A673 (cell line): ENCODE data around the gene EXOC6B. TPM values are rescaled to one million over a fixed set of nuclear protein-coding genes. Genes with fewer than 3 reads are reported as not detected.

ENCODE experiments used
- BruUV-seq: library from RNA; stranded (reverse); fragments of 400-500 nt; replicated peaks from 2 replicates; lab custom pipeline; 2021; lab: Mats Ljungman, UMichigan
- CTCF ChIA-PET: fragments of 300-600 bp; sonication (Branson Sonifier 250); formaldehyde crosslinking; loops from one replicate; lab custom pipeline; 2022; ENCODE audit warnings: antibody characterized with exemption; lab: Charles Lee
- POLR2A ChIA-PET: fragments of 300-600 bp; sonication (Branson Sonifier 250); formaldehyde crosslinking; loops from one replicate; lab custom pipeline; 2022; ENCODE audit warnings: antibody characterized with exemption; ENCODE audit not compliant: low non-redundant PET; lab: Charles Lee
- DNase-seq: peaks from one replicate; pipeline ENCODE4 v3.0.0-alpha.2; 2015; ENCODE audit warnings: low spot score
- H3K27ac ChIP-seq: fragments of 200-600 bp; sonication (generic); 2 replicates; pipeline ENCODE4 v1.5.1; 2016; ENCODE audit warnings: mixed run types, low read depth, mild to moderate bottlenecking, mixed read lengths, antibody characterized with exemption, low read length; ENCODE audit not compliant: poor library complexity, severe bottlenecking
- H3K27me3 ChIP-seq: fragments of 200-600 bp; sonication (generic); replicated peaks from 2 replicates; pipeline ENCODE4 v1.6.1; 2017; ENCODE audit warnings: mixed run types, low read depth, mild to moderate bottlenecking, mixed read lengths, antibody characterized with exemption, low read length; ENCODE audit not compliant: insufficient read depth, poor library complexity
- H3K36me3 ChIP-seq: fragments of 200-600 bp; sonication (generic); 2 replicates; pipeline ENCODE4 v1.6.1; 2016; ENCODE audit warnings: mixed run types, mild to moderate bottlenecking, mixed read lengths, antibody characterized with exemption, low read length; ENCODE audit not compliant: insufficient read depth, poor library complexity, severe bottlenecking
- H3K4me1 ChIP-seq: fragments of 200-600 bp; sonication (generic); 2 replicates; pipeline ENCODE4 v1.6.1; 2017; ENCODE audit warnings: mixed run types, mild to moderate bottlenecking, mixed read lengths, antibody characterized with exemption, low read length; ENCODE audit not compliant: insufficient read depth, poor library complexity, severe bottlenecking
- H3K4me3 ChIP-seq: fragments of 200-600 bp; sonication (generic); 2 replicates; pipeline ENCODE4 v1.5.1; 2016; ENCODE audit warnings: low read depth, mixed run types, mild to moderate bottlenecking, mixed read lengths, low read length; ENCODE audit not compliant: poor library complexity, severe bottlenecking
- H3K9me3 ChIP-seq: fragments of 200-600 bp; sonication (generic); 2 replicates; pipeline ENCODE4 v1.6.1; 2016; ENCODE audit warnings: mixed run types, low read depth, mild to moderate bottlenecking, mixed read lengths, antibody characterized with exemption, low read length; ENCODE audit not compliant: poor library complexity, severe bottlenecking
- EZH2 ChIP-seq: fragments of 200-600 bp; sonication (generic); IDR thresholded peaks from 2 replicates; pipeline ENCODE4 v1.6.1; 2017; ENCODE audit warnings: borderline replicate concordance, low read depth, mild to moderate bottlenecking, mixed read lengths, antibody characterized with exemption, low read length; ENCODE audit not compliant: poor library complexity, severe bottlenecking
- intact Hi-C: fragments of 100-400 bp; cut with micrococcal nuclease; formaldehyde crosslinking; loops from one replicate; pipeline ENCODE4 v1.10.0; 2022; ENCODE audit not compliant: unreplicated experiment
- total RNA-seq: library from RNA; stranded (reverse); gene quantifications from 2 replicates; pipeline ENCODE4 v1.2.3, GENCODE V29; 2021
- TF ChIP-seq, protein P1 (sequence below): fragments of 300-800, 200-600 bp; sonication (generic); conservative IDR thresholded peaks from 2 replicates; pipeline ENCODE4 v1.5.1; 2017; ENCODE audit warnings: low read depth, mild to moderate bottlenecking, antibody characterized with exemption, low read length, moderate library complexity, mixed read lengths

EXOC6B gene
- total RNA-seq, 1 experiment from 2014 or later, result 138 TPM

DNA sequence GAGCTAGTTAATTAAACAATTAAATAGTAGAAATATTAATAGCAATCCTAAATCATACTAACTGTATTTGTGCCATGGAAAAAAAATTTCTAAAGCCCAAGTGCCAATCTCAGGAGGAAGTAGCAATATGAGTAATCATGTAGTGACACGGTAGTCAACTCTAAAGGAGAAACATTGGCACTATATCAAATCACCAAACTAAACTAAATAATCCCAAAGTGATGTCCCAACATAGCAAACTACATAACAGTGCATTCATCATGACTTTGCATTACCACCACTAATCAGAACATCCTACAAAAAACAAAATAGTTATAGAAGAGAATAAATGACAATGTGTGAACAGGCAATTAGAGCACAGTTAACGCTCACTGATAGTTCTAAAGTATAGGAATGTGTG, 195.1 kb downstream of the EXOC6B start:
- no peak for DNase-seq
- H3K4me3 ChIP-seq, result no peak overlapping the region
- ChIA-PET CTCF (no interaction called here), POLR2A (no interaction called here)
- no peaks in the 10 kb centered on the region for H3K9me3 ChIP-seq
- no peaks in the 10 kb centered on the region for H3K4me1 ChIP-seq
- H3K36me3 ChIP-seq, result no peaks in the 10 kb centered on the region
- intact Hi-C loops, result no loop called here
- no peak overlapping the region for H3K27ac ChIP-seq
- no TSS peak for BruUV-seq
- no peaks in the 10 kb centered on the region for H3K27me3 ChIP-seq
- TF ChIP-seq EZH2, result no peak
- TF ChIP-seq, protein P1, sequence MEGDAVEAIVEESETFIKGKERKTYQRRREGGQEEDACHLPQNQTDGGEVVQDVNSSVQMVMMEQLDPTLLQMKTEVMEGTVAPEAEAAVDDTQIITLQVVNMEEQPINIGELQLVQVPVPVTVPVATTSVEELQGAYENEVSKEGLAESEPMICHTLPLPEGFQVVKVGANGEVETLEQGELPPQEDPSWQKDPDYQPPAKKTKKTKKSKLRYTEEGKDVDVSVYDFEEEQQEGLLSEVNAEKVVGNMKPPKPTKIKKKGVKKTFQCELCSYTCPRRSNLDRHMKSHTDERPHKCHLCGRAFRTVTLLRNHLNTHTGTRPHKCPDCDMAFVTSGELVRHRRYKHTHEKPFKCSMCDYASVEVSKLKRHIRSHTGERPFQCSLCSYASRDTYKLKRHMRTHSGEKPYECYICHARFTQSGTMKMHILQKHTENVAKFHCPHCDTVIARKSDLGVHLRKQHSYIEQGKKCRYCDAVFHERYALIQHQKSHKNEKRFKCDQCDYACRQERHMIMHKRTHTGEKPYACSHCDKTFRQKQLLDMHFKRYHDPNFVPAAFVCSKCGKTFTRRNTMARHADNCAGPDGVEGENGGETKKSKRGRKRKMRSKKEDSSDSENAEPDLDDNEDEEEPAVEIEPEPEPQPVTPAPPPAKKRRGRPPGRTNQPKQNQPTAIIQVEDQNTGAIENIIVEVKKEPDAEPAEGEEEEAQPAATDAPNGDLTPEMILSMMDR, result no peak

DNA sequence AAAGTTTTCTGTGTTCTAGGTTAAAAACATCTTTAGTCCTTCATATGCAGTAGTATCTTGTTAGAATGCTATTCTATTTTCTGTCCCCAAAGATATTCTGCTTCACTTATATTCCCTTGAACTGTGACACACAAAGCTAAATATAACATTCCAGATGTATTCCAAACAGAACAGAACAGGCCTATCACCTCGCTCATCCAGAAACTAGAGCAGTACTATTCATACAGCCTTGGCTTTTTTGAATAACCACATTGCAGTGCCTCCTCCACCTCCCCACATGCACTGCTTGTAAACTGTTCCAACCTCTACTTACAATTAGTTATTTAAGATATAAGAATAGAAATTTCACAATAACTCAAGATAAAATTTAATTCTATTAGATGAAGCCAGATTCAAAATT, 196.8 kb downstream of the EXOC6B start:
- POLR2A ChIA-PET, result no interaction called here
- no peak for DNase-seq
- no peaks in the 10 kb centered on the region for H3K9me3 ChIP-seq
- no peaks in the 10 kb centered on the region for H3K36me3 ChIP-seq
- H3K4me3 ChIP-seq, result no peak overlapping the region
- CTCF ChIA-PET, result no interaction called here
- no peak overlapping the region for H3K27ac ChIP-seq
- H3K4me1 ChIP-seq, result no peaks in the 10 kb centered on the region
- H3K27me3 ChIP-seq, result no peaks in the 10 kb centered on the region
- intact Hi-C loops, result no loop called here
- TF ChIP-seq, protein P1, result no peak
- no peak for TF ChIP-seq EZH2
- no TSS peak for BruUV-seq

DNA sequence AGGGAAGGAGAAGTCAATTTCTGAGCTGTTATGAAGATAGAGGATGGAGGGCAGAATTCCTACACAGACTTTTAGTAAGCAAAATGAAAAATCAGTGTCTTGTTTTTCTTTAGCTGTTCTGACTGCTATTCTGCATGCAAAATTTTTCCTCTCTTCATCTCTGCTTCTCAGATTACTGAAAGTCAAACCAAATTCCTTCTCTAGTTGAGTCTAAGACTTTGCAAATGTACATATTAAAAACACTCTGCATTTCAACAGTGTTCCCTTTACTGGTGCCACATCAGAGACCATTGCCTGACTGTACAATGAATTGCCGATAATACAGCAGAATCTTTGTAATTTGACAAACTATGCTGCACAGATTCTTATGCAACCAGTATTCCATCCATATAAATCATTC, 198.8 kb downstream of the EXOC6B start:
- no peaks in the 10 kb centered on the region for H3K27me3 ChIP-seq
- no peaks in the 10 kb centered on the region for H3K4me1 ChIP-seq
- H3K9me3 ChIP-seq, result no peaks in the 10 kb centered on the region
- intact Hi-C loops, result no loop called here
- no peak overlapping the region for H3K27ac ChIP-seq
- DNase-seq, result no peak
- TF ChIP-seq EZH2, result no peak
- TF ChIP-seq, protein P1, result no peak
- CTCF ChIA-PET, result no interaction called here
- no peak overlapping the region for H3K4me3 ChIP-seq
- no peaks in the 10 kb centered on the region for H3K36me3 ChIP-seq
- no TSS peak for BruUV-seq
- POLR2A ChIA-PET, result no interaction called here
